Mesendoderm (in vitro differentiated cells): ENCODE measurements around the gene MTCL3.

Experiments
- DNase-seq: peaks from one replicate; pipeline ENCODE4 v3.0.0; 2013
- H2AK5ac ChIP-seq: 2 replicates; pipeline ENCODE4 v1.6.1; 2013; ENCODE audit warnings: low read length, inconsistent platforms
- H2BK120ac ChIP-seq: 2 replicates; pipeline ENCODE4 v1.6.1; 2013; ENCODE audit warnings: low read depth, mild to moderate bottlenecking, low read length, moderate library complexity, mixed read lengths
- H2BK15ac ChIP-seq: replicated peaks from 2 replicates; pipeline ENCODE4 v1.6.1; 2013; ENCODE audit warnings: low read depth, mild to moderate bottlenecking, moderate library complexity
- H2BK5ac ChIP-seq: 2 replicates; pipeline ENCODE4 v1.6.1; 2013; ENCODE audit warnings: low read length, inconsistent platforms
- H3K18ac ChIP-seq: 2 replicates; pipeline ENCODE4 v1.6.1; 2013; ENCODE audit warnings: mild to moderate bottlenecking, low read length, mixed read lengths
- H3K23ac ChIP-seq: one replicate; pipeline ENCODE4 v1.6.1; 2013; ENCODE audit warnings: low read length
- H3K27ac ChIP-seq: 2 replicates; pipeline ENCODE4 v1.5.1; 2013; ENCODE audit warnings: low read depth, mild to moderate bottlenecking, inconsistent platforms, low read length, moderate library complexity
- H3K27me3 ChIP-seq: 2 replicates; pipeline ENCODE4 v1.6.1; 2013; ENCODE audit warnings: low read length, control low read depth, mild to moderate bottlenecking, inconsistent platforms; ENCODE audit not compliant: insufficient read depth, poor library complexity
- H3K36me3 ChIP-seq: 2 replicates; pipeline ENCODE4 v1.6.1; 2013; ENCODE audit warnings: low read length, inconsistent platforms; ENCODE audit not compliant: control insufficient read depth, insufficient read depth
- H3K4ac ChIP-seq: one replicate; pipeline ENCODE4 v1.6.1; 2013; ENCODE audit warnings: low read depth, mild to moderate bottlenecking, low read length, moderate library complexity
- H3K4me1 ChIP-seq: 2 replicates; pipeline ENCODE4 v1.6.1; 2013; ENCODE audit warnings: low read depth, low read length, inconsistent platforms; ENCODE audit not compliant: control insufficient read depth
- H3K4me2 ChIP-seq: 2 replicates; pipeline ENCODE4 v1.6.1; 2013; ENCODE audit warnings: low read length
- H3K4me3 ChIP-seq: 2 replicates; pipeline ENCODE4 v1.5.1; 2013; ENCODE audit warnings: mild to moderate bottlenecking, low read length
- H3K56ac ChIP-seq: one replicate; pipeline ENCODE4 v1.6.1; 2013; ENCODE audit warnings: low read length
- H3K79me1 ChIP-seq: 2 replicates; pipeline ENCODE4 v1.6.1; 2013; ENCODE audit warnings: low read length, inconsistent platforms
- H3K79me2 ChIP-seq: 2 replicates; pipeline ENCODE4 v1.6.1; 2013; ENCODE audit warnings: mild to moderate bottlenecking, low read length; ENCODE audit not compliant: control insufficient read depth, insufficient read depth
- H3K9ac ChIP-seq: 2 replicates; pipeline ENCODE4 v1.6.1; 2013; ENCODE audit warnings: low read length, inconsistent platforms
- H4K5ac ChIP-seq: one replicate; pipeline ENCODE4 v1.6.1; 2013; ENCODE audit warnings: low read length
- H4K8ac ChIP-seq: one replicate; pipeline ENCODE4 v1.6.1; 2013; ENCODE audit warnings: low read depth, mild to moderate bottlenecking, control low read depth, low read length, moderate library complexity
- WGBS: extraction: QIAGEN DNeasy Blood & Tissue Kit; methylation state at CpG from one replicate; pipeline ENCODE4 v1.1.7; 2013; ENCODE audit warnings: low lambda C conversion rate, missing lambda C conversion rate; ENCODE audit not compliant: insufficient coverage; ENCODE audit errors: extremely low coverage; 5-methylcytosine and 5-hydroxymethylcytosine counted together

Gene MTCL3

GRCh38 chr6:127554435-127555006 is 35.4 kb upstream of the MTCL3 start:
- WGBS = no CpG with 5 or more reads among the region's 2 CpGs
- H3K4me3 ChIP-seq = no peak overlapping the region
- H3K79me1 ChIP-seq = no peaks in the 10 kb centered on the region
- H3K4ac ChIP-seq = no peak overlapping the region
- H3K9ac ChIP-seq = no peak overlapping the region
- no peaks in the 10 kb centered on the region for H3K4me1 ChIP-seq
- no peak overlapping the region for H4K8ac ChIP-seq
- H3K56ac ChIP-seq = no peak overlapping the region
- no peak overlapping the region for H4K5ac ChIP-seq
- peak; percentile 80 for DNase-seq
- no peak overlapping the region for H3K18ac ChIP-seq
- H3K27ac ChIP-seq = no peak overlapping the region
- no peak overlapping the region for H2BK5ac ChIP-seq
- H3K27me3 ChIP-seq = no peaks in the 10 kb centered on the region
- H3K79me2 ChIP-seq = no peaks in the 10 kb centered on the region
- no peak overlapping the region for H3K23ac ChIP-seq
- no peak overlapping the region for H2BK120ac ChIP-seq
- no peaks in the 10 kb centered on the region for H3K36me3 ChIP-seq
- no peak overlapping the region for H3K4me2 ChIP-seq
- no peak overlapping the region for H2BK15ac ChIP-seq
- no peak overlapping the region for H2AK5ac ChIP-seq

- Histone ChIP-seq H2BK5ac (no peak overlapping the region), H4K8ac (no peak overlapping the region), H3K27me3 (no peaks in the 10 kb centered on the region), H2AK5ac (no peak overlapping the region), H3K18ac (no peak overlapping the region), H3K4me2 (no peak overlapping the region), H2BK120ac (no peak overlapping the region), H3K79me1 (no peaks in the 10 kb centered on the region), H3K56ac (no peak overlapping the region), H3K23ac (no peak overlapping the region), H3K36me3 (no peaks in the 10 kb centered on the region), H3K4me1 (no peaks in the 10 kb centered on the region), H2BK15ac (no peak overlapping the region), H3K4me3 (no peak overlapping the region), H3K4ac (no peak overlapping the region), H4K5ac (no peak overlapping the region), H3K9ac (no peak overlapping the region), H3K79me2 (no peaks in the 10 kb centered on the region), H3K27ac (no peak overlapping the region)
- no peak for DNase-seq
Observed at GRCh38 chr6:127550403-127550802, 31.3 kb upstream of the MTCL3 start.

GRCh38 chr6:127547904-127548649 is 28.9 kb upstream of the MTCL3 start:
- no peak overlapping the region for H2BK120ac ChIP-seq
- no peak overlapping the region for H3K56ac ChIP-seq
- no peak overlapping the region for H3K27ac ChIP-seq
- H4K8ac ChIP-seq = no peak overlapping the region
- H4K5ac ChIP-seq = no peak overlapping the region
- no peak for DNase-seq
- no peaks in the 10 kb centered on the region for H3K4me1 ChIP-seq
- no peaks in the 10 kb centered on the region for H3K79me1 ChIP-seq
- H3K4me3 ChIP-seq = no peak overlapping the region
- no CpG with 5 or more reads among the region's 2 CpGs for WGBS
- no peaks in the 10 kb centered on the region for H3K27me3 ChIP-seq
- H2BK15ac ChIP-seq = no peak overlapping the region
- H2BK5ac ChIP-seq = no peak overlapping the region
- no peaks in the 10 kb centered on the region for H3K79me2 ChIP-seq
- H3K36me3 ChIP-seq = no peaks in the 10 kb centered on the region
- H3K9ac ChIP-seq = no peak overlapping the region
- no peak overlapping the region for H2AK5ac ChIP-seq
- H3K4me2 ChIP-seq = no peak overlapping the region
- no peak overlapping the region for H3K4ac ChIP-seq
- H3K23ac ChIP-seq = no peak overlapping the region
- no peak overlapping the region for H3K18ac ChIP-seq

GRCh38 chr6:127547215-127547614 is 28.1 kb upstream of the MTCL3 start:
- Histone ChIP-seq H3K36me3 (no peaks in the 10 kb centered on the region), H3K79me2 (no peaks in the 10 kb centered on the region), H3K27me3 (no peaks in the 10 kb centered on the region), H3K79me1 (no peaks in the 10 kb centered on the region), H2AK5ac (no peak overlapping the region), H3K56ac (no peak overlapping the region), H2BK120ac (no peak overlapping the region), H2BK5ac (no peak overlapping the region), H3K4me2 (no peak overlapping the region), H3K23ac (no peak overlapping the region), H3K9ac (no peak overlapping the region), H4K8ac (no peak overlapping the region), H3K4me1 (no peaks in the 10 kb centered on the region), H3K27ac (no peak overlapping the region), H2BK15ac (no peak overlapping the region), H4K5ac (no peak overlapping the region), H3K4me3 (no peak overlapping the region), H3K18ac (no peak overlapping the region), H3K4ac (no peak overlapping the region)
- DNase-seq = peak; percentile 40
- WGBS = no CpG with 5 or more reads among the region's 1 CpG

- H3K27me3 ChIP-seq = no peaks in the 10 kb centered on the region
- no peaks in the 10 kb centered on the region for H3K79me1 ChIP-seq
Observed at GRCh38 chr6:127539272-127539671, 20.1 kb upstream of the MTCL3 start.

More at GRCh38 chr6:127539272-127539671, 20.1 kb upstream of the MTCL3 start:
- WGBS = no CpG with 5 or more reads among the region's 2 CpGs
- Histone ChIP-seq H3K18ac (no peak overlapping the region), H3K4me2 (no peak overlapping the region), H3K23ac (no peak overlapping the region), H2BK5ac (no peak overlapping the region), H2BK120ac (no peak overlapping the region), H3K79me2 (no peaks in the 10 kb centered on the region), H3K36me3 (no peaks in the 10 kb centered on the region), H4K8ac (no peak overlapping the region), H3K4me1 (no peaks in the 10 kb centered on the region), H3K27ac (no peak overlapping the region), H2AK5ac (no peak overlapping the region), H3K9ac (no peak overlapping the region), H3K4me3 (no peak overlapping the region), H2BK15ac (no peak overlapping the region), H4K5ac (no peak overlapping the region), H3K4ac (no peak overlapping the region), H3K56ac (no peak overlapping the region)
- no peak for DNase-seq
